Measurements from ENCODE around the gene KRT12.

Gene KRT12

GRCh38 chr17:40866838-40867237 is at the start of gene KRT12:
Gene KRT12, minus strand, starts transcription at chr17:40867223. Its CDS starts 37 bp downstream, at chr17:40867186.
- DNase-seq: no peak

GRCh38 chr17:40916366-40916765 is 49.3 kb upstream of the KRT12 start:
- DNase-seq: no peak

GRCh38 chr17:40915721-40916256 is 48.8 kb upstream of the KRT12 start:
- DNase-seq: no peak

- DNase-seq: no peak
Measured at GRCh38 chr17:40915199-40915661, 48.2 kb upstream of the KRT12 start.

GRCh38 chr17:40914075-40914855 is 47.2 kb upstream of the KRT12 start:
- DNase-seq: no peak

- no peak for DNase-seq
Measured at GRCh38 chr17:40912486-40913210, 45.6 kb upstream of the KRT12 start.

GRCh38 chr17:40910441-40910841 is 43.4 kb upstream of the KRT12 start:
- no peak for DNase-seq

- DNase-seq: no peak
Measured at GRCh38 chr17:40909755-40910154, 42.7 kb upstream of the KRT12 start.

GRCh38 chr17:40909351-40909750 is 42.3 kb upstream of the KRT12 start:
- DNase-seq: peak; percentile 38

- no peak for DNase-seq
Measured at GRCh38 chr17:40906613-40907012, 39.6 kb upstream of the KRT12 start.

- no peak for DNase-seq
Measured at GRCh38 chr17:40905370-40905769, 38.3 kb upstream of the KRT12 start.

- DNase-seq: no peak
Measured at GRCh38 chr17:40903129-40903847, 36.3 kb upstream of the KRT12 start.

- no peak for DNase-seq
Measured at GRCh38 chr17:40902498-40902897, 35.5 kb upstream of the KRT12 start.

- DNase-seq: no peak
Measured at GRCh38 chr17:40901981-40902474, 35.0 kb upstream of the KRT12 start.

- DNase-seq: no peak
Measured at GRCh38 chr17:40900809-40901356, 33.9 kb upstream of the KRT12 start.

- DNase-seq: no peak
Measured at GRCh38 chr17:40896916-40897455, 30.0 kb upstream of the KRT12 start.

- no peak for DNase-seq
Measured at GRCh38 chr17:40895106-40895730, 28.2 kb upstream of the KRT12 start.

GRCh38 chr17:40888196-40888720 is 21.2 kb upstream of the KRT12 start:
- DNase-seq: no peak

- DNase-seq: no peak
Measured at GRCh38 chr17:40886090-40886489, 19.1 kb upstream of the KRT12 start.

- no peak for DNase-seq
Measured at GRCh38 chr17:40884708-40885512, 17.9 kb upstream of the KRT12 start, which contains the start of gene KRT20. Gene KRT20, minus strand, starts transcription at chr17:40885242. Its CDS starts 57 bp downstream, at chr17:40885185.
